Posterior cingulate gyrus (tissue), 11 donors: Measurements from ENCODE around the gene ANGPTL4.
A peak's percentile ranks its signal among the peaks of the same experiment; 100 is the strongest.

ENCODE experiments used
- DNase-seq, 10 donors: peaks; one replicate each; pipeline versions ENCODE4 v3.0.0 to v3.0.0-alpha.2; 2020 to 2021; ENCODE audit warnings: mixed read lengths in 3 of 10
- intact Hi-C: fragments of 100-400 bp; cut with DNase I; formaldehyde crosslinking; loops from one replicate; pipeline ENCODE4 v1.15.1; 2023

The ANGPTL4 gene

DNA sequence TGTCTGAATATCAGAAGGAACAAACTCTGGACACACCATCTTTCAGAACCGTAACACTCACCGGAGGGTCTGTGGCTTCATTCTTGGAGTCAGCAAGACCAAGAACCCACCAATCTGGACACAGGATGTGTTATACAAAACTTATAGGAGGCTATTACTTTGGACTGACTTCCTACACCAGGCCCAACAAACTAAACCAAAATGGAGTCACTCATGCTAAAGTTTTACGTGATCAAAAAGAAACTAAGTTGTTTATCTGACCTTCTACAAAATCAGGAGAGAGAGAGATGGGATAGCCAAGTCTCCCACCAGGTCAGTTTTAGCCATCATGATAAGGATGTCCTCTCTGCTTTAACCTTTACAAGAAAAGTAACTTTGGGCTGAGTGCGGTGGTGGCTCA is 23.0 kb downstream of the ANGPTL4 start:
- intact Hi-C loops = no loop called here
- no peak for DNase-seq

DNA sequence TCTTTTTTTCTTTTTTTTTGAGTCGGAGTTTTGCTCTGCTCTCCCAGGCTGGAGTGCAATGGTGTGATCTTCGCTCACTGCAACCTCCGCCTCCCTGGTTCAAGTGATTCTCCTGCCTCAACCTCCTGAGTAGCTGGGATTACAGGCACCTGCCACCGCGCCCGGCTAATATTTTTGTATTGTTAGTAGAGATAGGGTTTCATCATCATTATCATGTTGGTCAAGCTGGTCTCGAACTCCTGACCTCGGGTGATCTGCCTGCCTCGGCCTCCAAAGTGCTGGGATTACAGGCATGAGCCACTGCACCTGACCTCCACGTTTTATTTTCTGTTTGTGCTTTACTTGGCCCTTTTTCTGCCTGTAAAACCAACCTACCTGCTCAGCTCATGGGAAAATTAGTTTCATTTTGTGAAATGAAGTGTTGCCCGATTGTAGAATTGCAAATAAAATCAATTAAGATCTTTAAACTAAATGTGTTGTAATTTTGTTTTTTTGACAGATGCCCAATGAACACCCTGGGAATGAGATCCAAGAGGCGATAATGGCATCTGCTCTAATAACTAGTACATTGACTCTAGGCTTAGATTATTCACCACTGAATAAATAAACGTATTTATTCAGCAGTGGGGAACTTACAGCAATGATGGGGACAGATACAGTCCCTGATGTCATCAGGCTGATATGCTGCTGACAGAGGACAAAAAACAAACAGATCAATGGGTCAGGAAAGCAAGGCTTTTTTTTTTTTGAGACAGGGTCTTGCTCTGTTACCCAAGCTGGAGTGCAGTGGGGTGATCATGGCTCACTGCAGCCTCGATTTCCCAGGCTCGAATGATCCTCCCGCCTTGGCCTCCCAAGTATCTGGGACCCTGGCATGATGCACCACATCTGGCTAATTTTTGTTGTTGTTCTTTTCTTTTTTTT is 24.0 kb downstream of the ANGPTL4 start:
- intact Hi-C loops = no loop called here
- peak in 4 of 10 donors; percentile 2 to 56 (median 53) for DNase-seq

DNA sequence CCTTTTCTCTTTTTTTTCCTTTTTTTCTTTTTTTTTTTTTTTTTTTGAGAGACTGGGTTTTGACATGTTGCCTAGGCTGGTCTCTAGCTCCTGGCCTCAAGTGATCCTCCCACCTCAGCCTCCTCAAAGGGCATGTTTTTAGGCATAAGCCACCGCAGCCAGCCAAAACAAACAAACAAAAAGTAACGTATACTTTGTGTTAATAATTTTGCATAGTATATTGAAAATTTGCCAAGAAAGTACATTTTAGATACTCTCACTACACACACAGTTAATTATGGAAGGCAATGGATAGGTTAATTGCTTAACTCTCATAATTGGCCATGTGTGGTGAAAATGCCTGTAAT is 24.6 kb downstream of the ANGPTL4 start:
- intact Hi-C loops = no loop called here
- peak in 1 of 10 donors; percentile 5 for DNase-seq

DNA sequence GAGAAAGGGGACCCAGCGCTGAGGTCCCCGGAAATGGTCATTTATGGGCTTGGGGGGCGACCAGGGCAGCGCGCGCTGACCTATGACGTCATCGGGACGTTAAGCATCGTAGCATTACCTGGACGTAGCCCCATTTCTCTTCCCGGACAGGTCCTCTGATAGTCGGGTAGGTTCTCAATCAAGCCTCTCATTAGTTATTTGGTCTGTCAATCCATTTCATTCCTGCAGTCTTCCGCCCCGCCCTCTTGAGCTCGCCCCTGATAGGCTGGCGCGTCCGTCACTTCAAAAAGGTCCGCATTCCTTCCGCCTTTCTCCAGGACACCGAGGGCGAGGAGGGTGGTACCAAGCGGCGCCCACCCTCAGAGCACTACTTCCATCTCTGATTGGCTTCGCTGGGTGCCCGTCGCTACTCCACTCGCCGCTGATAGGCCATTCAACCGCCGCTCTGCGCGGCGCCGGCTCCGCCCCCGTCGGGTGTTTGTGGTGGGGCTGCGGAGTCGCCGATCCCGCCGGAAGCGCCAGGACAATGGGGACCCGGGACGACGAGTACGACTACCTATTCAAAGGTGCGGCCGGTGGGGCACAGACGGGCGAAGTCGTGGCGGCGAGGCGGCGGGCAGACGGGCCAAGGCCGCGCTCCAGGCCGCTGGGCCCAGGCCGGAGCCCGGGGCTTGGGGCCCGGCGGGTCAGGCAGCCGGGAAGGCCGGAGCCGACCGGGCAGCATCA is 26.1 kb downstream of the ANGPTL4 start, which contains the start of gene RAB11B:
RAB11B (plus strand) TSS at position 470 of the 726 bp plus-strand sequence; CDS start at position 527, 57 bp downstream.
- peak; percentile 98 to 100 (median 99) for DNase-seq
- intact Hi-C loops = loop anchor here (2.0 kb wide), 1 partner anchor 55 kb away; the partner anchor contains the start of gene HNRNPM

DNA sequence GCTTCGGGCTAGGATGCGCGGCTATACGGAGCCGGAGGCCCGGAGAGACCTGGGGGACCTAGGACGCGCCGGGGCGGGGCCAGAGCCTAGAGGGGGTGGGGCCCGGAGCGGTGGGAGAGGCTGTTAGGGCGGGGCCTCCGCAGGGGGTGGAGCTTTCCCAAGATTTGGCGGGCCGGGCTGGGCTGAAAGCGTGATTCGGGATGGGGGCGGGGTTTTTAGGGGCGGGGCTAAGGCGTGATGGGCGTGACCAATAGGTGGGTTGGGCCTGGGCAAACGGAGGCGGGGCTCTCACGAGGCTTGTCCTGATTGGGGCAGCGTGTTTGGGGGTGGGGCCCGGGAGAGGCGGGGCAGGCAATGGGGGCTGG is 26.6 kb downstream of the ANGPTL4 start:
- intact Hi-C loops = loop anchor here (2.0 kb wide), 1 partner anchor 54 kb away; the partner anchor contains the start of gene HNRNPM
- peak; percentile 84 to 99 (median 94) for DNase-seq

DNA sequence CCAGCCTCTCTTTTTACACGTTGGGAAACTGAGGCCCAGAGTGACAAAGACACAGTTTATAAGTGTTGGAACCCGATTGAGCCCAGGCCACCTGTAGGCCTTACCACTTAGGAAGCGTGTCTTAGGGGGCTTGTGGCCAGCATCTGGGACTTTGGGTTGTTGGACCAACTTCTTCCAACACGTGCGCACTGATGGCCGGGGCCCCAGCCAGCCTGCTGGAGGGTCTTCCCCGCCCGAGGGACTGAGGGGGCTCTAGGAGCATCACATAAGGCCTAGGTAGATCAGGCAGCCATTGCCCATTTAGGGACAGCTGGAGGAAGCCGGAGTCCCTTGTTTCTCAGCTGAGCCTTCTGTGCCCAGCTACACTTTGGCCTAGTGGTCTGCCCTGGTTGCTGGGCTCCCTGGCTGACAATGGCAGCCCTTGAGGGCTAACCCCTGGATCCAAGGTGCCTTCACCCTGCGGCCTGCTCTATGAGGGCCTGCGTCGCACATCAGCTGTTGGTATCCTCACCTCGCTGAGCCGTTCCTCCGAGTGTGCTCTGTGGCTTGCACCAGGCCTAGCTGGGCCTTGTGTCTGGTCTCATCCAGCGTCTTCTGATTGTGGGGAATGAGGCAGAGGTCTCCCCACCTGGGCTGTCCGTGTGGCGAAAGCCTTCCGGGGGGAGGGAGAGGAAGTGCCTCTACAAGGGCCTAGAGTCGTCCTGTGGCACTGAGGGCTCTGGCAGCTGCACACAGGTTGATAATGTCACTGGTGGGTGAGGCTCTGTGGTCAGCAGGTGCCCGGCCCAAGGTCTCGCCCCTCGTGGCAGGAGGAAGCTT is 27.5 kb downstream of the ANGPTL4 start:
- peak in 4 of 10 donors; percentile 10 to 84 (median 56) for DNase-seq
- intact Hi-C loops = loop anchor here (2.0 kb wide), 1 partner anchor 53 kb away; the partner anchor contains the start of gene HNRNPM

DNA sequence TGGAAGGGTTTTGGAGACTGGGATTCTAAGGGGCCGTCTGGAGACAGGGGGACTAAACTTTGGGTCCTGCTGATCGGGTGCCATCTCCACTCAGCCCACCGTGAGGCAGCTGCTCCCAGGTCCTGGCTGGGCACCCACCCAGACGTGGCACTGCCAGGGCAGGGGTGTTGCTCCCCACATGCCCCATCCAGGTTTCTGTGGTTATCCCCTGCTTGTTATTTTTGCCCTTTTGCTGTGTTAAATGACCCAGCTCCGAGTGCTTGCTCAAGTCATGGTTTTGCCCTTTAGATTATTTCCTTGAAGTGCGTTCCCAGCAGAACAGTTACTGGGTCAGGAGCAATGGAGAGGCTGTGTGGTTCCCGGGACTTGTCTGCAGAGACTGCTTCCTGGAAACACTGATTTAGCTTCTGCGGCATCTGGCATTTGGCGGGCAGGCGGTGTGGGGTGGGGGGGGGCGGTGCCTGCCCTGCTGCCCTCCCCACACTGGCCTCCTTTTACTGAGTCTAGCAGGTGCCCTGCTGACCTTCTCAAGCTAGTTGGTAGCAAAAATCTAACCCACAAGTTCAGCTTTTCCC is 28.1 kb downstream of the ANGPTL4 start:
- DNase-seq = peak in 5 of 10 donors; percentile 31 to 86 (median 58)
- intact Hi-C loops = no loop called here

DNA sequence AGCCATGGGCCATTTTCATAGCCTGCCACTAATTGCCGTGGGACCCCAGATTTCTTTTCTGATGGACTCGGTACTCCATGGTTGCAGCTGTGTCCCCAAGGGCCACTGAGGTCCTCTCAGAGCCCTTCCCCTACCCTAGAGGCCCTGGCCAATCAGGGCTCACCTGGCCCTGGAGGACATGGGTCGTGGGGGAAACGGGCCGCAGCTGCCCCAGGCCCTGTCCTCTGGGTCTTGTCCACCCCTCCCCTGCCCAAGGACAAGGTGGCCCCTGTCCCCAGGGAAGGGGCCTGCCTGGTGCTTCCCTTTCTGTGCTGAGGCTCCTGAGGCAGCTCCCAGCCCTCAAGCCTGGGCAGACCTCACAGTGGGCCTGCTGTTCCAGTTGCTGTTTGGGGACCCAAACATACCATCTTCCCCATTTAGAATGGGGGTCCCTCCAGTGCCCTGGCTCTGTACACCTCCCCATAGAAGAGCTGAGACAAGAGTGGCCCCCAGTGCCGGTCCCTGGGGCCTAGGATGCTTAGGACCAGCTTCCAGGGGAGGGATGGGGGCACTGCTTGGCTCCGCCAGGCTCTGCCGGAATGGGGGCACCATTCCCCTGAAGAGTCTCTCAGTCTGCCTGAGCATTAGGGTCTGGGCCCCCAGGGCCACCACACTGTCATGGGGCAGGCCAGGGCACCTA is 29.4 kb downstream of the ANGPTL4 start:
- intact Hi-C loops = no loop called here
- DNase-seq = peak in 4 of 10 donors; percentile 7 to 73 (median 65)

DNA sequence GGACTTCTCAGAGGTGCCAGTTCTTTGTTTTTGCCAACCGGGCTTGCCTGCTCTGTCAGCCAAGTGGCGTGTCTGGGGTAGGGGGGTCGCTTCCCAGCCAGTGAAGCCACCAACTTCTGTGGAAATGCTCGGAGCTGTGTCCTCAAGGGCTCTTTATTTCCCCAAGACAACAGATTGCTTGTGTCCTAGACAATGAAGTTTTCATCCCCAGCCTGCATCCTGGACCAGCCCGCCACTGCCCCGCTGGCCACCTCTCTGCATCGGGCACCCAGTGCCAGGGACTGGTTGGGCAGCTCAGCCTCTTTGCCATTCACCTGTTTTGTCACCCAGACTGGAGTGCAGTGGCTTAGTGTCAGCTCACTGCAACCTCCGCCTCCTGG is 29.9 kb downstream of the ANGPTL4 start:
- DNase-seq = peak; percentile 67 to 97 (median 78)
- intact Hi-C loops = no loop called here

DNA sequence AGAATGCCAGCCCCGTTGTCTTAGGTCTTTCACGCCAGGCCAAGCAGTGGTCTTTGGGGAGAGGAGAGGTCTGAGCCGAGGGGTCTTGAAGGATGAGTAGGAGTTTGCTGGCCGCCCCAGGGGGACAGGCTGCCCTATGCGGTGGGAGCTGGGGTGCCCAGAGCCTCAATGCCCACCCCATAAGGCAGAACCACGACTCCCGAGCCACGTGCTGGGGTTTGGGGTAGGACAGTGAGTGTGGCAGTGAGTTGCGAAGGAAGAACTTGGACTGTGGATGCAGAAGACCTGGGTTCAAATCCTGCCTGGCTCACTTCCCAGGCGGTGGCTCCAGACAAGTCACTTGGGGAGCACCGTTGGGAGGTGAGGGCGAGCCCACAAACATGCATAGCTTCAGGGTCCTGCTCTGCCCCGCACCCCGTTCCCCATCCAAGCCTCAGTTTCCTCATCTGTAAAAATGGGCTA is 31.7 kb downstream of the ANGPTL4 start:
- DNase-seq = peak in 3 of 10 donors; percentile 19 to 59 (median 59)
- intact Hi-C loops = loop anchor here (1.0 kb wide), 1 partner anchor 41 kb away; no protein-coding TSS in a partner anchor

DNA sequence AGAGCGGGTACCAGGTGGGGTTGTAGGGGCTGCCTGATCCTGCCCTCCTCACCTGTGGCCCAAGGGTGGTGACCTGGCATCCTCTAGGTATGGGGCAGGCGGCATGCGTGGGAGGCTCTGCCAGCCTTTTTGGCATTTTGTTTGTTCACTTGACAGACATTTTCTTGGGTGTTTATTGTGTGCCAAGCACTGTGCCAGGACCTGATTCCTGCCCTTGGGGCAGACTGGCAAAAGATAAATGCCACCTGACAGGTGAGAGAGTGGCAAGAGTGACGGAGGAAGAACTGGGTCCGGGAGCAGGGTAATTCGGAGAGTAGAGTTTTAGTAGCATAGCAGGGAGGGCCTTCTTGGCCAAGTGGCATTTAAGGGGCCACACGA is 32.2 kb downstream of the ANGPTL4 start:
- intact Hi-C loops = loop anchor here (1.0 kb wide), 1 partner anchor 42 kb away; no protein-coding TSS in a partner anchor
- peak in 2 of 10 donors; percentile 27 to 62 for DNase-seq

DNA sequence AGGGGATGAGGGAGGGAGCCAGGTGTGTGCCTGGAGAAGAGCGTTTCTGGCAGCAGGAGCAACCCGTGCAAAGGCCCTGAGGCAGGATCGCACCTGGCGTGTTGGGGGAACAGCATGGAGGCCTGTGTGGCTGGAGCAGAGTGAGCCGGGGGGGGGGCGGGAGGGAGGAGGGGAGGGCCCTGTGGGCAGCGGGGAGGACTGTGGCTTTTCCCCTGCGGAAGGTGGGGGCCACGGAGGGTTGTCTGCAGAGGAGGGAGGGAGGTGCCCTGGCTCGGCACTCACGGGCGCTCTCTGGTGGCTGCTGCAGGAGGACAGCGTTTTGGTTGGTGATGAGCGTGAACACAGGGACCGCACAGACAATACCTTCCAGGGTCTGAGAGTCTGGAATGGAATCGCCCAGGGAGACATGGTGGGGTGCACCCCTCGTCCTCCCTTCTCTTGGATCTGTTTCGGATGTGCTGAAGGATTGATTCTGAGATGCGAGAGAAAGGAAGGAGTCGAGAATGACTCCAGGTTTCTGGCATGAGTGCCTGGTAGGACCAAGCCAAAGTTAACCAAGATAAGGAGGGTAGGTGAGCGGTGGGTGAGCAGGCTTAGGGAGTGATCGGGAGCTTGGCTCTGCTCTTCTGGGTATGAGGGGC is 32.7 kb downstream of the ANGPTL4 start:
- DNase-seq = peak; percentile 56 to 95 (median 74)
- intact Hi-C loops = loop anchor here (1.0 kb wide), 1 partner anchor 42 kb away; no protein-coding TSS in a partner anchor

DNA sequence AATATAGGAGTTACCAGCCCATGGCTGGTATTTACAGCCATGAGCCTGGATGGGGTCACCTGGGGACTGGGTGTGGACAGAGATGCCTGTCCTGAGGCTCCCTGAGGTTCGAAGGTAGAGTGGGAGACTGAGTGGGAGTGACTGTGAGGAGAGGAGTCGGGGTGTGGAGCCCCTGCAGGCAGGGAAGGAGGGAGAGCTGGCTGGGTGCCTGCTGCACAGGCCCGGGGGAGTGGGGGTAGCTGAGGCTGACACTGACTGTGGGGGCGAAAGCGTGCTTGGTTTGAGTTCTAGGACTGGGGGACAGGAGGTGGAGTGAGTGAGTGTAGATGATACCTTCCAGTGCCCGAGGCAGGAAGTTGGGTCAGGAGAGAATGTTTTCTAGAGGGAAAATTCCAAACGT is 33.3 kb downstream of the ANGPTL4 start:
- intact Hi-C loops = no loop called here
- peak in 2 of 10 donors; percentile 59 to 63 for DNase-seq

DNA sequence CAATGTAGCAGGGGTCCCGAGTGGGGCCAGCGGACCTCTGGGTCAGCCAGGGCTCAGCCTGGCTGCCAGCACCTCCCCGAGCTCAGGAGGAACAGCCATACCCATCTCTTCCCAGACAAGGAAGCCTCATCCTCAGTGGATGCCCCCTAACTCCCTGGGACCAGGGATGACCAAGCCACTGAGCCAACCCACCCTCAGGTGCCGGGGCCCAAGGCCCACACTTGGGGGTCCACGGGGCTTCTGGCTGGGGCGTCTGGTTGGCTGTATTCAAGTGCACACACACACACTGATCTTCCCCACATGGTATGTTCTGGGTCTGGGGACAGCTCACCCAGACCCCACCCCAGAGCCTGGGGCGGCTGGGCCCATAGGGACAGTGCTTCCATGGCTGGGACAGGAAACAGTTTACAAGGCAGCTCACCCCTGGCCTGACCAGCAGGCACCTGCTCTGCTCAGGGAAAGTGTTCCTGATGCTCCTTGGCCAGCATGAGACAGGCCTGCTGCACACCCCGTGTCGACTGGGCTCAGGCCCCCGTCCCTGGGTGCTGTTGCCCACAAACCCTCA is 33.9 kb downstream of the ANGPTL4 start:
- intact Hi-C loops = no loop called here
- peak in 1 of 10 donors; percentile 61 for DNase-seq

DNA sequence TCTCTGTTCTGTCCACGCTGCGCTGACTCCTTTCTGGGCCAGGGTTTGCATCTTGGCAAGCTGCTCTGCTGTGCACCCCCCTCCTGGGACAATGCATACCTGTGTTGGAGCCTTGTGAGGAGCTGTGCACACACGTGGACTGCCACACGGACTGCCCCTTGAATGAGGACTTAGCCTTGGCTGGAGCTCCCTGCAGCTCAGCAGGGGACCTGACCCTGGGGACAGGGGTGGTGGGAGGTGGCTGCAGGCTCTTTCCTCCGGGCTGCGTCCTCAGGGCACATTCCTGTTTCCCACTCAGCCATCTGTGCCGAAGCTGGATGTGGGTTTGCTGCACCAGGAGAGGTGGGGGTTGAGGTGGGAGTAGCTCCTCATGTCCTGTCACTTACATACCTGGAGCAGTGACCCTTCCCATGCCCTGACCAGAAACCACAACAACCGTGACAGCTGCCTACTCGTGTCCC is 34.4 kb downstream of the ANGPTL4 start:
- peak in 3 of 10 donors; percentile 71 to 86 (median 72) for DNase-seq
- intact Hi-C loops = no loop called here

DNA sequence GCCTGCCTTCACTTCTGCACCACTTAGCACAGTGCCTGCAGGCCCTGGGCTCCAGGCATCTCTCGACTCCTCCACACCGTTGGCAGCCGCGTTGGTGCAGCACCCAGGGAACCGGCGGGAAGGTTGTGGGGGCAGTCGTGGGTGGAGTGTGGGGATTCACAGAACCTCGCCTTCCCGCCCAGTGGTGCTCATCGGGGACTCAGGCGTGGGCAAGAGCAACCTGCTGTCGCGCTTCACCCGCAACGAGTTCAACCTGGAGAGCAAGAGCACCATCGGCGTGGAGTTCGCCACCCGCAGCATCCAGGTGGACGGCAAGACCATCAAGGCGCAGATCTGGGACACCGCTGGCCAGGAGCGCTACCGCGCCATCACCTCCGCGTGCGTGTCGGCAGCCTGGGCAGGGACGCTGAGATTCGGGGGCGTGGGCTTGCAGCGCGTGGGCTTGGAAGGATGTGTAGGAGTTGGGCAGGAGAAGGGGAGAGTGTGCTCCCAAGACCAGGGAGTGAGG is 35.8 kb downstream of the ANGPTL4 start:
- peak in 4 of 10 donors; percentile 42 to 89 (median 82) for DNase-seq
- intact Hi-C loops = no loop called here

DNA sequence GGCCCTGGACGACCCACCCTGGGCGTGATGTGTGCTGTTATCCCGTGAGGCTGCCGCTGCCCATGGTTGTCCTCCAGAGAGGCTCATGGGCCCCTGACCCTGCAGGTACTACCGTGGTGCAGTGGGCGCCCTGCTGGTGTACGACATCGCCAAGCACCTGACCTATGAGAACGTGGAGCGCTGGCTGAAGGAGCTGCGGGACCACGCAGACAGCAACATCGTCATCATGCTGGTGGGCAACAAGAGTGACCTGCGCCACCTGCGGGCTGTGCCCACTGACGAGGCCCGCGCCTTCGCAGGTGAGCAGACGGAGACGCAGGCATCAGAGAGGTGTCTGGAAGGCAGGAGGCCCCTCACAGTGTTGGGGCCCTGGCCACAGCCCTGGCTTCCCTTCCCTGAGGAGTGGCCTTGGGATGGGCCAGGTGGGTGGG is 38.0 kb downstream of the ANGPTL4 start:
- intact Hi-C loops = no loop called here
- DNase-seq = peak in 2 of 10 donors; percentile 56 to 75
